ENCODE measurements around the gene CDC123. TPM values are rescaled to one million over a fixed set of nuclear protein-coding genes. Genes with fewer than 3 reads are reported as not detected.
A peak's percentile ranks its signal among the peaks of the same experiment; 100 is the strongest.

Gene CDC123
- total RNA-seq, 1 experiment from 2014 or later: 74.2 TPM

GRCh38 chr10:12196531-12197211 lies 683 bp downstream of the CDC123 start:
- TSS peak; percentile 73 for BruUV-seq (replicated peaks)
- TF ChIP-seq, protein P1, sequence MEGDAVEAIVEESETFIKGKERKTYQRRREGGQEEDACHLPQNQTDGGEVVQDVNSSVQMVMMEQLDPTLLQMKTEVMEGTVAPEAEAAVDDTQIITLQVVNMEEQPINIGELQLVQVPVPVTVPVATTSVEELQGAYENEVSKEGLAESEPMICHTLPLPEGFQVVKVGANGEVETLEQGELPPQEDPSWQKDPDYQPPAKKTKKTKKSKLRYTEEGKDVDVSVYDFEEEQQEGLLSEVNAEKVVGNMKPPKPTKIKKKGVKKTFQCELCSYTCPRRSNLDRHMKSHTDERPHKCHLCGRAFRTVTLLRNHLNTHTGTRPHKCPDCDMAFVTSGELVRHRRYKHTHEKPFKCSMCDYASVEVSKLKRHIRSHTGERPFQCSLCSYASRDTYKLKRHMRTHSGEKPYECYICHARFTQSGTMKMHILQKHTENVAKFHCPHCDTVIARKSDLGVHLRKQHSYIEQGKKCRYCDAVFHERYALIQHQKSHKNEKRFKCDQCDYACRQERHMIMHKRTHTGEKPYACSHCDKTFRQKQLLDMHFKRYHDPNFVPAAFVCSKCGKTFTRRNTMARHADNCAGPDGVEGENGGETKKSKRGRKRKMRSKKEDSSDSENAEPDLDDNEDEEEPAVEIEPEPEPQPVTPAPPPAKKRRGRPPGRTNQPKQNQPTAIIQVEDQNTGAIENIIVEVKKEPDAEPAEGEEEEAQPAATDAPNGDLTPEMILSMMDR (conservative IDR thresholded peaks at IDR 0.05; ENCODE audit: low read depth, low read length): no peak
- TF ChIP-seq EZH2phosphoT487 (IDR thresholded peaks at IDR 0.05; ENCODE audit: borderline replicate concordance, low read length) (no peak), EZH2 (IDR thresholded peaks at IDR 0.05; ENCODE audit: low read length, unreplicated experiment) (no peak)
- H4K20me1 ChIP-seq (ENCODE audit: low read length): peaks cover 4% of the 10 kb centered on the region; the same call in 1 of the 2 replicates
- H3K27ac ChIP-seq (ENCODE audit: low read length): peak overlapping the region; percentile 77
- CTCF ChIA-PET: no interaction called here
- peaks cover 11% of the 10 kb centered on the region; the same call in 1 of the 2 replicates for H3K4me1 ChIP-seq (ENCODE audit: insufficient read depth, low read length)
- intact Hi-C loops (cut with micrococcal nuclease): no loop called here
- DNase-seq (no peak), ATAC-seq (no peak; the same call in 1 of the 2 replicates)
- peak overlapping the region; percentile 90 for H3K4me2 ChIP-seq (ENCODE audit: low read length)
- no peaks in the 10 kb centered on the region for H3F3A ChIP-seq (ENCODE audit: low read length, unreplicated experiment)
- H2AFZ ChIP-seq (ENCODE audit: low read length): peak overlapping the region; percentile 89
- H3K36me3 ChIP-seq (ENCODE audit: low read depth, low read length): peaks cover 7% of the 10 kb centered on the region; the same call in 1 of the 2 replicates
- no peaks in the 10 kb centered on the region for H3K27me3 ChIP-seq (ENCODE audit: low read length)
- H3K4me3 ChIP-seq (ENCODE audit: low read length): peak overlapping the region; percentile 98
- peaks cover 85% of the 10 kb centered on the region for H3K79me2 ChIP-seq (ENCODE audit: low read length)
- H3K9me2 ChIP-seq (replicated peaks; ENCODE audit: low read length): no peaks in the 10 kb centered on the region
- H3K9ac ChIP-seq (ENCODE audit: low read length): peak overlapping the region; percentile 93
- no peaks in the 10 kb centered on the region for H3K9me3 ChIP-seq (ENCODE audit: low read length)
- POLR2A ChIA-PET (ENCODE audit: unreplicated experiment): interaction anchor here (1.1 kb wide), 1 partner anchor 24 kb away, joined by 9 read pairs; no protein-coding TSS in a partner anchor

- TF ChIP-seq EZH2phosphoT487 (IDR thresholded peaks at IDR 0.05; ENCODE audit: borderline replicate concordance, low read length): no peak
- TF ChIP-seq, protein P1 (conservative IDR thresholded peaks at IDR 0.05; ENCODE audit: low read depth, low read length): no peak
- no peak for TF ChIP-seq EZH2 (IDR thresholded peaks at IDR 0.05; ENCODE audit: low read length, unreplicated experiment)
- Histone ChIP-seq H3K79me2 (ENCODE audit: low read length) (peaks cover 73% of the 10 kb centered on the region), H3K4me1 (ENCODE audit: insufficient read depth, low read length) (peaks cover 11% of the 10 kb centered on the region; the same call in 1 of the 2 replicates), H3K9ac (ENCODE audit: low read length) (no peak overlapping the region), H3K36me3 (ENCODE audit: low read depth, low read length) (peaks cover 7% of the 10 kb centered on the region; the same call in 1 of the 2 replicates), H2AFZ (ENCODE audit: low read length) (no peak overlapping the region), H3K4me3 (ENCODE audit: low read length) (peak overlapping the region; percentile 98), H4K20me1 (ENCODE audit: low read length) (peaks cover 4% of the 10 kb centered on the region; the same call in 1 of the 2 replicates), H3F3A (ENCODE audit: low read length, unreplicated experiment) (no peaks in the 10 kb centered on the region), H3K9me3 (ENCODE audit: low read length) (no peaks in the 10 kb centered on the region), H3K27ac (ENCODE audit: low read length) (no peak overlapping the region), H3K9me2 (replicated peaks; ENCODE audit: low read length) (no peaks in the 10 kb centered on the region), H3K4me2 (ENCODE audit: low read length) (peak overlapping the region; percentile 90), H3K27me3 (ENCODE audit: low read length) (no peaks in the 10 kb centered on the region)
- DNase-seq: no peak
- no peak for ATAC-seq
- POLR2A ChIA-PET (ENCODE audit: unreplicated experiment): no interaction called here
- CTCF ChIA-PET: no interaction called here
- intact Hi-C loops (cut with micrococcal nuclease): no loop called here
- no TSS peak for BruUV-seq (replicated peaks)
These were observed 2.2 kb downstream of the CDC123 start for GRCh38 chr10:12198156-12198555.

- no peak for DNase-seq
- Histone ChIP-seq H2AFZ (ENCODE audit: low read length) (no peak overlapping the region), H4K20me1 (ENCODE audit: low read length) (peaks cover 4% of the 10 kb centered on the region; the same call in 1 of the 2 replicates), H3K4me3 (ENCODE audit: low read length) (no peak overlapping the region), H3F3A (ENCODE audit: low read length, unreplicated experiment) (no peaks in the 10 kb centered on the region), H3K27me3 (ENCODE audit: low read length) (no peaks in the 10 kb centered on the region), H3K9me2 (replicated peaks; ENCODE audit: low read length) (no peaks in the 10 kb centered on the region), H3K27ac (ENCODE audit: low read length) (no peak overlapping the region), H3K4me2 (ENCODE audit: low read length) (no peak overlapping the region), H3K79me2 (ENCODE audit: low read length) (peaks cover 60% of the 10 kb centered on the region), H3K4me1 (ENCODE audit: insufficient read depth, low read length) (no peaks in the 10 kb centered on the region; the same call in 1 of the 2 replicates), H3K9me3 (ENCODE audit: low read length) (no peaks in the 10 kb centered on the region), H3K36me3 (ENCODE audit: low read depth, low read length) (peaks cover 7% of the 10 kb centered on the region; the same call in 1 of the 2 replicates), H3K9ac (ENCODE audit: low read length) (no peak overlapping the region)
- no TSS peak for BruUV-seq (replicated peaks)
- TF ChIP-seq EZH2phosphoT487 (IDR thresholded peaks at IDR 0.05; ENCODE audit: borderline replicate concordance, low read length): no peak
- no peak for TF ChIP-seq EZH2 (IDR thresholded peaks at IDR 0.05; ENCODE audit: low read length, unreplicated experiment)
- TF ChIP-seq, protein P1 (conservative IDR thresholded peaks at IDR 0.05; ENCODE audit: low read depth, low read length): no peak
- intact Hi-C loops (cut with micrococcal nuclease): no loop called here
- no peak for ATAC-seq
- CTCF ChIA-PET: no interaction called here
- POLR2A ChIA-PET (ENCODE audit: unreplicated experiment): no interaction called here
These were observed 4.9 kb downstream of the CDC123 start for GRCh38 chr10:12200850-12201249.
